Renal pelvis (tissue), 12 donors: Measurements from ENCODE around the gene RRP9. TPM values are rescaled to one million over a fixed set of nuclear protein-coding genes. Genes with fewer than 3 reads are reported as not detected.
A peak's percentile ranks its signal among the peaks of the same experiment; 100 is the strongest.
"Not testable (repeated sequence)": the region's sequence is repeated elsewhere in the genome, so short reads cannot be mapped to it uniquely, and the experiment has no call there.

Source experiments
- DNase-seq: peaks from one replicate; pipeline ENCODE4 v3.0.0-alpha.2; 2013
- long read RNA-seq, 16 experiments: transcript quantifications; one replicate each; lab custom pipeline, GENCODE V29; 2026
- polyA plus RNA-seq, 3 donors: library from polyadenylated mRNA; unstranded; fragments of 120-200 nt; gene quantifications; one replicate each; pipeline ENCODE4 v1.2.1, GENCODE V29; 2013; ENCODE audit not compliant: insufficient read length in 3 of 3

The RRP9 gene, protein sequence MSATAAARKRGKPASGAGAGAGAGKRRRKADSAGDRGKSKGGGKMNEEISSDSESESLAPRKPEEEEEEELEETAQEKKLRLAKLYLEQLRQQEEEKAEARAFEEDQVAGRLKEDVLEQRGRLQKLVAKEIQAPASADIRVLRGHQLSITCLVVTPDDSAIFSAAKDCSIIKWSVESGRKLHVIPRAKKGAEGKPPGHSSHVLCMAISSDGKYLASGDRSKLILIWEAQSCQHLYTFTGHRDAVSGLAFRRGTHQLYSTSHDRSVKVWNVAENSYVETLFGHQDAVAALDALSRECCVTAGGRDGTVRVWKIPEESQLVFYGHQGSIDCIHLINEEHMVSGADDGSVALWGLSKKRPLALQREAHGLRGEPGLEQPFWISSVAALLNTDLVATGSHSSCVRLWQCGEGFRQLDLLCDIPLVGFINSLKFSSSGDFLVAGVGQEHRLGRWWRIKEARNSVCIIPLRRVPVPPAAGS
- 10 to 100 TPM; 22.1 to 22.8 (median 22.6) TPM for polyA plus RNA-seq
- long read RNA-seq, donor 1, transcript RRP9-201 (15 exons, 1,578 nt), result major isoform, 9 of 9 reads
- long read RNA-seq, donor 1, partial matches to known transcripts, result 0 of 9 reads
- long read RNA-seq, donor 1, other reads (novel, unspliced or antisense), result 0 of 9 reads
- long read RNA-seq, donor 2, transcript RRP9-201 (15 exons, 1,578 nt), result major isoform, 5 of 12 reads
- long read RNA-seq, donor 2, partial matches to known transcripts, result 7 of 12 reads
- long read RNA-seq, donor 2, other reads (novel, unspliced or antisense), result 0 of 12 reads
- long read RNA-seq, donor 3, partial matches to known transcripts, result 0 of 2 reads
- long read RNA-seq, donor 3, other reads (novel, unspliced or antisense), result 0 of 2 reads
- long read RNA-seq, donor 4, transcript RRP9-201 (15 exons, 1,578 nt), result major isoform, 11 of 25 reads
- long read RNA-seq, donor 4, partial matches to known transcripts, result 14 of 25 reads
- long read RNA-seq, donor 4, other reads (novel, unspliced or antisense), result 0 of 25 reads
- long read RNA-seq, donor 5, partial matches to known transcripts, result 0 of 4 reads
- long read RNA-seq, donor 5, other reads (novel, unspliced or antisense), result 0 of 4 reads
- long read RNA-seq, donor 6, transcript RRP9-201 (15 exons, 1,578 nt), result major isoform, 9 of 17 reads
- long read RNA-seq, donor 6, partial matches to known transcripts, result 8 of 17 reads
- long read RNA-seq, donor 6, other reads (novel, unspliced or antisense), result 0 of 17 reads
- long read RNA-seq, donor 7, transcript RRP9-201 (15 exons, 1,578 nt), result major isoform, 8 of 8 reads
- long read RNA-seq, donor 7, partial matches to known transcripts, result 0 of 8 reads
- long read RNA-seq, donor 7, other reads (novel, unspliced or antisense), result 0 of 8 reads
- long read RNA-seq, donor 8, partial matches to known transcripts, result 0 of 3 reads
- long read RNA-seq, donor 8, other reads (novel, unspliced or antisense), result 0 of 3 reads
- long read RNA-seq, donor 9, transcript RRP9-201 (15 exons, 1,578 nt), result major isoform, 5 of 12 reads
- long read RNA-seq, donor 9, partial matches to known transcripts, result 7 of 12 reads
- long read RNA-seq, donor 9, other reads (novel, unspliced or antisense), result 0 of 12 reads
- long read RNA-seq, donor 10, partial matches to known transcripts, result 0 of 3 reads
- long read RNA-seq, donor 10, other reads (novel, unspliced or antisense), result 0 of 3 reads
- long read RNA-seq, donor 11, partial matches to known transcripts, result 0 of 3 reads
- long read RNA-seq, donor 11, other reads (novel, unspliced or antisense), result 0 of 3 reads
- long read RNA-seq, donor 12, transcript RRP9-201 (15 exons, 1,578 nt), result major isoform, 12 of 12 reads
- long read RNA-seq, donor 12, partial matches to known transcripts, result 0 of 12 reads
- long read RNA-seq, donor 12, other reads (novel, unspliced or antisense), result 0 of 12 reads
- long read RNA-seq, donor 13, partial matches to known transcripts, result 0 of 1 reads
- long read RNA-seq, donor 13, other reads (novel, unspliced or antisense), result 0 of 1 reads
- long read RNA-seq, donor 14, result 0 reads
- long read RNA-seq, donor 15, transcript RRP9-201 (15 exons, 1,578 nt), result major isoform, 8 of 32 reads
- long read RNA-seq, donor 15, partial matches to known transcripts, result 24 of 32 reads
- long read RNA-seq, donor 15, other reads (novel, unspliced or antisense), result 0 of 32 reads
- long read RNA-seq, donor 16, transcript RRP9-201 (15 exons, 1,578 nt), result major isoform, 9 of 17 reads
- long read RNA-seq, donor 16, partial matches to known transcripts, result 8 of 17 reads
- long read RNA-seq, donor 16, other reads (novel, unspliced or antisense), result 0 of 17 reads

DNA sequence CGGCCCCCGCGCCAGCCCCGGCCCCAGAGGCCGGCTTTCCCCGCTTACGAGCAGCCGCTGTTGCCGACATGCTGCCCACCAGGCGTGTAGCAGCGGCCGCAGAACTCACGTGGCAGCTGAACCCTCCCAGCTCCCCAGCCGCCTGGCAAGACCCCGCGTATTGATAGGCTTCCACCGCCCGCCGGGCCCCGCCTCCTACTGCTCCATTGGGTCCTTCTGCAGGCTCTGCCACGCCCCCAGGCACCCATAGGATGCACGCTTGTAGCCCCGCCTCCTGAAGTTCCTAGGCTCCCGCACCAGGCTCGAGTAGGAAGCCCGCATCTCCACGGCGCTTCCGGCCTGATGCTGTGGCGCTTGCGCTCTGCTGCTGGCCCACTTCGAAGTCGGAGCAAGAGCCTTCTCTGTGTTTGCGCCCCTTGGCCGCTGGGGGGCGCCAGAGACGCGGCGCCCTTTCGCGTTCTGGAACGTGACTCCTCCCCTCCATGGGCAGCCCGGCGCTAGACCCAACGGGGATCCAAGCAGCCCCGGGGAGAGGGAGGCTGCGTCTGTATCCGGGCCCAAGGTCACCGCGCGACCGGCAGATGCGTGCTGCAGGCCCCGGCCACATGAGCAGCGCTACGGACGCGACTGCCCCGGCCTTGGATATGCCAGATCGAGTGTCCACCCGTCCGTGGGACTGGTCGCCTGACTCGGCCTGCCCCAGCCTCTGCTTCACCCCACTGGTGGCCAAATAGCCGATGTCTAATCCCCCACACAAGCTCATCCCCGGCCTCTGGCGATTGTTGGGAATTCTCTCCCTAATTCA lies at the start of gene RRP9, which contains the start of gene PARP3:
RRP9 (minus strand) TSS at position 107 of the 805 bp plus-strand sequence; CDS start at position 70, 37 bp downstream.
PARP3 (plus strand) TSS at position 566 of the 805 bp plus-strand sequence. CDS start 993 bp downstream, outside the sequence.
- peak; percentile 100 for DNase-seq

DNA sequence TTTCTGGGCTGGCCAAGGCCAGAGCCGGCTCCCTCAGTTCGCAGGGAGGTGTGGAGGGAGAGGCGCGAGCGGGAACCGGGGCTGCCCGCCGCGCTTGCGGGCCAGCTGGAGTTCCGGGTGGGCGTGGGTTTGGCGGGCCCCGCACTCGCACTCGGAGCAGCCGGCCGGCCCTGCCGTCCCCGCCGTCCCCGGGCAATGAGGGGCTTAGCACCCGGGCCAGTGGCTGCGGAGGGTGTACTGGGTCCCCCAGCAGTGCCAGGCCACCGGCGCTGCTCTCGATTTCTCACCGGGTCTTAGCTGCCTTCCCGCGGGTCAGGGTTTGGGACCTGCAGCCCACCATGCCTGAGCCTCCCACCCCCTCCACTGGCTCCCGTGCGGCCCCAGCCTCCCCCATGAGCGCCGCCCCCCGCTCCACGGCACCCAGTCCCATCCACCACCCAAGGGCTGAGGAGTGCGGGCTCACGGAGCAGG lies 48.8 kb upstream of the RRP9 start:
- DNase-seq, result not testable (repeated sequence)

DNA sequence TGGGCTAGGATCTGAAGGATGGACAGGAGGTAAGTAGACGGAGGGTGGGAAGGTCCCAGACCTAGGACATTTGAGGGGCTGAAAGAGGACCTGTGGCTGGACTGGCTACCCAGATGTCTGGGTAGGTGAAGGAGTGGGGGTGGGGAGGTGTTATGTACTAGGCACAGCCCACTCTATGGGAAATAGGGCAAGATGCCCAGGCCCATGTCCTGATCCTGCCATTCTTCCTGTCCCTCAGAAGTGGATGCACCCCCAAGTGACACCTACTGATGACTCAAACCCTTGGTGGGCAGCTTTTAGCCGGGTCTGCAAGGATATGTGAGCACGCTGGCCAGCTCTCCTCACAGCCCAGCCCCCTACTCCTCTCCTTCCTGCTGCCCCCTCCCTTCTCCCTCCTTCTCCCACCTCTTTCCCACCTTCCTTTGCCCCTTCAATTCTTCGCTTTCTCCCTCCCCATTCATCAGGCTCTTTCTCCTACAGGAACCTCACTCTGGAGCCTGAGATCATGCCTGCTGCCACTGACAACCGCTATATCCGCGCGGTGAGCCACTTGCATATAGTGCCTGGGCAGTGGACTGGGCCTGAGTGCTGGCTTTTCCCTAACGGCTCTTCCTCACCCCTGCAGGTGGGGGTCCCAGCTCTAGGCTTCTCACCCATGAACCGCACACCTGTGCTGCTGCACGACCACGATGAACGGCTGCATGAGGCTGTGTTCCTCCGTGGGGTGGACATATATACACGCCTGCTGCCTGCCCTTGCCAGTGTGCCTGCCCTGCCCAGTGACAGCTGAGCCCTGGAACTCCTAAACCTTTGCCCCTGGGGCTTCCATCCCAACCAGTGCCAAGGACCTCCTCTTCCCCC lies 46.8 kb upstream of the RRP9 start:
- DNase-seq, result no peak

DNA sequence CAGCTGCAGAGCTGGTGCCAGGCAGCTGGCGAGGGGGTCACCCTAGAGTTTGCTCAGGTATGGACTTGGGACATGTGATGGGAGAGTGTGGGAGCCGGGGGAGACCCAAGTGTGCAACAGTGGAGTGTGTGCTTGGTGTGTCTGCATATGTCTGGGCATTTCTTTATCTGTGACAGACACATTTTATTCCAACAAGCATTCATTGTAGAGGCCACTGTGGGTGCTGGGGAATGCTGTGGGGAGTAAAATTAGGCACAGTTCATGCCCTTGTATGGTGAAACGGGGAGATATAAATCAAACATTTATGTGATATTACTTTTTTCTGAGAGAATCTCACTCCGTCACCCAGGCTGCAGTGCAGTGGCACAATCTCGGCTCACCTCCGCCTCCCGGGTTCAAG lies 45.9 kb upstream of the RRP9 start:
- no peak for DNase-seq

DNA sequence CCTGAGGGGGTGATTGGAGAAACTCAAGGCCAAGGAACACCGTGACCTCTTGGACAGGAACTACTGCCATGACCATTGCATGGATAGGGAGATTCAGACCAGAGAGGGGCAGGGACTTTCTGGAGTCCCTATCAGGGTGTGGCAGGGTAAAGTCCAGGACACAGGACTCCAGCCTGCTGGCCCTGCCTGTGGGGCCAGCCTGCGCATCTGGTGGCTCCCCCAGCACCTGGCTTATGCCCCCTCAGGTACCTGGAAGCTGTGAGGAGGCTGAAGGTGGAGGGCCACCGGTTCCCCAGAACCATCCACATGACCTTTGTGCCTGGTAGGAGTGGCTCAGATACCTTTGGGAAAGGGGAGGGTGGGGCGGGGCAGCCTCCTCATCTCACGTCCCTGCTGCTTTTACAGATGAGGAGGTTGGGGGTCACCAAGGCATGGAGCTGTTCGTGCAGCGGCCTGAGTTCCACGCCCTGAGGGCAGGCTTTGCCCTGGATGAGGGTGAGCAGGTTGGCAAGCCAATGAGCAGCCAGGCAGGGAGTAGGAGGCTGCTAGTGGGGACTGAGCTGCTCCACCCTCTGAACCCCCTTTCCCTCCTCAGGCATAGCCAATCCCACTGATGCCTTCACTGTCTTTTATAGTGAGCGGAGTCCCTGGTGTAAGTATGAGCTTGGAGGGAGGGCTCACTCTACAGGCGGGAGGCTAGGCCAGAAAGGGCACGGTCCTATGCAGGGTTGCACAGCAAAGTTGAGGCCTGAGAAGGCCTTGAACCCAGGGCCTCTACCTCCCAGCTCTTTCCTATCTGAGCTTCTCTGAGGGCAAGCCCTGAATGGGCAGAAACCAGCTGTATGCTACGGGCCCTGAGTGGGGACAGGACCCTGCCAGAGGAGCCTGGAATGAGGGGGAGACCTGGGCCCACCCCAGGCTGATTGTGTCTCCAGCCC lies 44.6 kb upstream of the RRP9 start:
- no peak for DNase-seq

DNA sequence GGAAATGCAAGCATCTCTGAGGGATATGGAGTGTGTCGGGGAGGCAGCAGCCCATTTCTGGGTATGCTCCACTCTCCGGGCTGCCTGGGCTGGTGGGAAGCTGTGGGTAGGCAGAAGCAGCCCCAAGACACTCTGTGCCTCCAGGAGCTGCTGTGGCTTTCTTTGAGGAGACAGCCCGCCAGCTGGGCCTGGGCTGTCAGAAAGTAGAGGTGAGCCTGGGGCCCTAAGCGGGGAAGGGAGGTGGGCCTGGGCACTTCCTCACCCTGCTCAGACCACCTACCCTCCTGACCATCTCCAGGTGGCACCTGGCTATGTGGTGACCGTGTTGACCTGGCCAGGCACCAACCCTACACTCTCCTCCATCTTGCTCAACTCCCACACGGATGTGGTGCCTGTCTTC lies 43.4 kb upstream of the RRP9 start:
- DNase-seq, result no peak

DNA sequence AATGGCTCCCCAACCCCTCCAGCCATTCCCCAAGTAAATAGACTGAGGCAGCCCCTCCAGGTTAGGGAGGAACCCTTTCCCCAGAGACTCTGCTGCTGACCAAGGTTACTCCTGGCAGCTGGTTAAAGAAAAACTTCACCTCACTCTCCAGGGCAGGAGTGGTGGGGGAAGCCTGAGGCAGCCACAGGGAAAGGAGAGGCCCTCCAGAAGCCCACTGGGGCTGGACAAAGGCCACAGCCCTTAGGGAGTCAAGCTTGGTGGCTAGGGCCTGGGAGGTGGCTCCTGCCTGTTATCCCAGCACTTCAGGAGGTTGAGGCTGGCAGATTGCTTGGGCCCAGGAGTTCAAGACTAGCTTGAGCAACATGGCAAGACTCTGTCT lies 42.6 kb upstream of the RRP9 start:
- no peak for DNase-seq

DNA sequence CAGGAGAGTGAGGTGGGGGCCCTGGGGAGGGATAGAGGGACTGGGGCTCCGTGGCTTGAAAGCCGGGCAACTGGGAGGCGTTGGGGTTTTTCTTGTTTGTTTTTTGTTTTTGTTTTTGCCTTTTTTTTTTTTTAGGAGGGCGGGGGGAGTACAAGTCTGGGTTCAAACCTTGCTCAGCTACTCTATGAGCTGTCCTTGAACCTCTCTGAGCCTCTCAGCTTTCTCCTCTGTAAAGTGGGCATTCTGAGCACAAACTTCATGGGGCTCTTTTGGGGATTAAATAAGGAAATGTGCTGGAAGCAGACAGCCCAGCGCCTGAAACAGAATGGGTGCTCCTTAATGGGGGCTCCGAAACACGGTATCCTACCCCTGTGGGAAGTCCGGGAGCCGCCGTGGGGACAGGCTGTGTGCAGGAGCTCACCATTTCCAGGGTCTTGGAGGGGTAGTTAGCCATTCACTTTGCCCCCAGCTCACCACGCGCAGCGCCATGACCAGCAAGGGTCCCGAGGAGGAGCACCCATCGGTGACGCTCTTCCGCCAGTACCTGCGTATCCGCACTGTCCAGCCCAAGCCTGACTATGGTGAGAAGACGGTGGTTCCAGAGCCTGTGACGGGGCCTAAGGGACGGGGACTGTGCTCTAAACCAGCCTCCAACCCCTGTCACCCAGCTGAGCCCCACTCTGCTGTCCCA lies 42.0 kb upstream of the RRP9 start:
- no peak for DNase-seq

DNA sequence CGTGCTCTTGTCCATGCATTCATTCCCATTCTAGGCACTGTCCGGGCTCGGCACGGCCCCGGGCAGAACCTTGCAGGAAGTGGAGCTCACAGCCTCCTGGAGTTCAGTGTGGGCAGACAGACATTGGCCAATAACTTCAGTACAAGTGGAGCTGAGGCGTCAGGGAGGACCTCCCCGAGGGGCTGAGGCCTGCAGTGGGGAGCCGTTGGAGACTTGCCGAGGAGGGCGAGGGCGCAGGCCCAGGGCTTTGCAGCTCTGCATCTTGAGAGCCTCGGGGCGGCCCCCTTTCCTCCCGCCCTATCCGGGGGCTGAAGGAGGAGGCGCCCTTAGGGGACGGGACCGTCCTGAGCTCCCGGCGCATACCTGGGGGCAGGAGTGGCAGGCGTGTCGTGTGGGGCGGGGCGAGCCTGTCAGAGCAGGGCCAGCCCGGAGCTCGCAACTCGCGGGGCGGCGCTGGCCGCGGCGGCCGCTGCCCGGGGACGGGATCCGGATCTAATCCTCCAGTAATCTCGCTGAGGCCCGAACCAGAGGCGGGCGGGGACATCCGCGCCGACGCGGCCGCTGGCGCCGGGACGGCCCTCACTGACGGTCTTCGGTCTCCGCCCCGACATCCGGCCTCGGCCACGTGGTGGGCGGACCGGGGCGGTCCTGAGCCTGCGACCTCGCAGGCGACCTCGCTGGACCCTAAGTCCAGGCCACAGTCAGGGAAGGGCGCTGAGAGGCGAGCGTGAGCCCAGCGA lies 41.3 kb upstream of the RRP9 start, which contains the start of gene ACY1:
ACY1 (plus strand) TSS at position 698 of the 740 bp plus-strand sequence. CDS start 530 bp downstream, outside the sequence.
- DNase-seq, result peak; percentile 89

DNA sequence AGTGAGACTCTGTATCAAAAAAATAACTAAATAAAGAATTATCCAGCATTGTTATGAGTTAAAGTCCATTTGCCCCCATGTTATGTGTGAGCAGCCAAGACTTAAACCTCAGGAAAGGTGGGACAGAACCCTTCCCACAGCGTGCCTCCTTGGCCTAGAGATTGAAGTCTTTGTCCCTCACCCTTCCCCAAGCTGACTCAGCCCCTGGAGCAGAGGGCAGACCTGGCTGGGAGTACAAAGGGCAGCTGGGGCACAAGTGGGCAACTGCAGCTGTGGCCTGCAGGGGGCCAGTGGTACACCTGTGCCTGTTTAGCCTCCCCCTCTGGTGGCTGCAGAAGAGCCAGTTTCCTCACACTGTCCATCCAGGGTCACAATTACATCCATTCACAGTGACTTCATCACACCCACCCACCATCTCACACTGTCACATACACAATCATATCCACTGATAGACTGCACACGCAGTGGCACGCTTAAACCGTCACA lies 40.7 kb upstream of the RRP9 start:
- DNase-seq, result no peak

DNA sequence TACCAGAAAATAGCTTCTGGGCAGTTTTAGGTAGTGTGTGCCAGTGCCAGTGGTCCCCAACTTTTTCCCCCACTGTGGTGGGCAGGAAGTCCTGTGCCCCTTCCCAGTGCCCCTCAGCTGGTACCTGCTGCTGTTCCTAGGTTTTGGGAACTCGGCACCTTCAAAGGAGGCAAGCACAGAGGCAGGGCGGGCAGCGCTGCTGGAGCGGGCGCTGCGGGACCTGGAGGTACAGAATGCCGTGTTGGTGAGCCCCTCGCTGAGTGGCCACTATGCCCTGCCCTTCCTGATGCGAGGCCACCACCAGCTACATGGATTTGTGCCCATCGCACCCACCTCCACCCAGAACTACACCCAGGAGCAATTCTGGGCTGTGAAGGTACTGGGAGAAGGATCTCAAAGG lies 38.5 kb upstream of the RRP9 start:
- no peak for DNase-seq

DNA sequence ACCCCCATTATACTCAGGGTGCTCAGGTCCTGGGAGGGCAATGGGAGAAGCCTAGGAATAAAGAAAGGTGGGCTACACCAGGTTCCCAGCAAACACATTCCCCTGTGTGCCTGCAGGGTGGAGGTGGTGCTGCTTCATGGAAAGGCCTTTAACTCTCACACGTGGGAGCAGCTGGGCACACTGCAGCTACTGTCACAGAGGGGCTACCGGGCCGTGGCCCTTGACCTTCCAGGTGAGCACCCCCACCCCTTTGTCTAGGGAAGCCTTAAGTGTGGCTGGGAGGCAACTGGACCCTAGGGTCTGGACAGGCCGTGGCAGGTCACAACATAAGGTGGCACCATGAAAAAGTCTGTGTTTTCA lies 36.4 kb upstream of the RRP9 start:
- no peak for DNase-seq

DNA sequence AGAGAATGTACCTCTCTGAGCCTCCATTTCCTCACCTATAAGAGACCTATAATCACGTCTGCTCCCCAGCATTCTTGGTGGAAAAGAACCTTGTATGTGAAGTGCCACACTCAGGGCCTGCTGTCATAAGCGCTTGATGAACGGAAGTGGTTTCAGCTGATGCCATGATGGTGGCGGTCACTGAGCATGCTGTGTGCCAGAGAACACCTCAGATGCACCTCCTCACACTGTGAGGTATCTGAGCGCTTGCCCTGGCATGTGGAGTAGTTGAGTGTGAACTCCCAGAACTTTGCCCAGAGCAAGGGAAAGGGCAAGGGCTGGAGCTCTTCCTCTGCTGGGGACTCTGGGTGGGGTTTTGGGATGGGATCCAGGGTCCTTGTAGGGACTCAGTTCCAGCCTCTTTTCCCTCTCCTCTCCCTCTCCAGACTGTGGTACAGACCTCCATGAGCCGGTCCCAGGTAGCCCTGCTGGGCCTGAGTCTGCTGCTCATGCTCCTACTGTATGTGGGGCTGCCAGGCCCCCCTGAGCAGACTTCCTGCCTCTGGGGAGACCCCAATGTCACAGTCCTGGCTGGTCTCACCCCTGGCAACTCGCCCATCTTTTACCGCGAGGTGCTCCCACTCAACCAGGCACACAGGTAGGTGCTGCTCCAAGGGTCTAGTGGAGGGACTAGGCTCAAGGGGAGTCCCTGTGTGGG lies 35.9 kb upstream of the RRP9 start:
- DNase-seq, result no peak
